RWPE2 (cell line): Measurements from ENCODE around the gene HMGB2.

Experiments used
- ATAC-seq: fragments of 200-7000 bp; cut with Tn5 transposase; 3 replicates; pipeline ENCODE4 v1.9.1; 2021; ENCODE audit warnings: low read depth
- DNase-seq: peaks from one replicate; pipeline ENCODE4 v3.0.0-alpha.2; 2020; ENCODE audit warnings: low spot score
- H3K27ac ChIP-seq: fragments of 450-650 bp; 2 replicates; pipeline ENCODE4 v1.5.1; 2017; ENCODE audit warnings: mild to moderate bottlenecking; ENCODE audit not compliant: poor library complexity, severe bottlenecking
- H3K27me3 ChIP-seq: fragments of 250-450 bp; sonication (Bioruptor Pico); 2 replicates; pipeline ENCODE4 v1.5.1; 2021; ENCODE audit warnings: mild to moderate bottlenecking, moderate library complexity; ENCODE audit not compliant: insufficient read depth, poor library complexity, severe bottlenecking
- H3K36me3 ChIP-seq: fragments of 250-450 bp; sonication (Bioruptor Pico); 2 replicates; pipeline ENCODE4 v1.5.1; 2020; ENCODE audit warnings: low read depth, mild to moderate bottlenecking, moderate library complexity
- H3K4me1 ChIP-seq: fragments of 250-450 bp; sonication (Bioruptor Pico); 2 replicates; pipeline ENCODE4 v1.5.1; 2021; ENCODE audit warnings: mild to moderate bottlenecking, moderate library complexity; ENCODE audit not compliant: insufficient read depth, poor library complexity, severe bottlenecking
- H3K4me3 ChIP-seq: fragments of 250-450 bp; sonication (Bioruptor Pico); 2 replicates; pipeline ENCODE4 v1.5.1; 2021; ENCODE audit warnings: mild to moderate bottlenecking, moderate library complexity; ENCODE audit not compliant: severe bottlenecking
- H3K9me3 ChIP-seq: fragments of 250-450 bp; sonication (Bioruptor Pico); 2 replicates; pipeline ENCODE4 v1.5.1; 2021; ENCODE audit warnings: mild to moderate bottlenecking, moderate library complexity; ENCODE audit not compliant: severe bottlenecking
- TF ChIP-seq, protein P1 (sequence below): fragments of 450-650 bp; IDR thresholded peaks from one replicate; pipeline ENCODE4 v1.5.1; 2017; ENCODE audit warnings: mild to moderate bottlenecking, moderate library complexity; ENCODE audit not compliant: poor library complexity, severe bottlenecking

The HMGB2 gene

DNA sequence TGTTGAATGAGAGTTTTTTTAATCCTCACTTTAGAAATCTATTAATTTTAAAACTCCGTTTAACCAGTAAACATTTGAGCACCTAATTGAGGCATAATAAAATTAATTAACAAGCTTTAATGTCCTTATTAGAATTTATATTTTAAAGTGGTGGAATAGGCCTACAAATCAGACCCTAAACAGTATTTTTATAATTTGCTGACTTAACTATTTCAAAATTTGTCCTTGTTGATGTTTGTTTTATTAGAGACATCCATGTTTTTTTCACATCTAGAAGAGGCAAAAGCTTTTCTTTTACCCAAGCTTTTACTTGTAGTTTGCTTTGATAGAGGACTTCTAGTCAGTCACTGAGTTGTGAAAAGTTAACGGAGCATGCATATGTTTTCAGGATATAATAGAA is 40.4 kb upstream of the HMGB2 start:
- Histone ChIP-seq H3K36me3 (peaks cover 33% of the 10 kb centered on the region), H3K27me3 (no peaks in the 10 kb centered on the region), H3K4me1 (peaks cover 5% of the 10 kb centered on the region), H3K27ac (no peak overlapping the region), H3K9me3 (no peaks in the 10 kb centered on the region), H3K4me3 (no peak overlapping the region)
- no peak for DNase-seq
- TF ChIP-seq, protein P1, sequence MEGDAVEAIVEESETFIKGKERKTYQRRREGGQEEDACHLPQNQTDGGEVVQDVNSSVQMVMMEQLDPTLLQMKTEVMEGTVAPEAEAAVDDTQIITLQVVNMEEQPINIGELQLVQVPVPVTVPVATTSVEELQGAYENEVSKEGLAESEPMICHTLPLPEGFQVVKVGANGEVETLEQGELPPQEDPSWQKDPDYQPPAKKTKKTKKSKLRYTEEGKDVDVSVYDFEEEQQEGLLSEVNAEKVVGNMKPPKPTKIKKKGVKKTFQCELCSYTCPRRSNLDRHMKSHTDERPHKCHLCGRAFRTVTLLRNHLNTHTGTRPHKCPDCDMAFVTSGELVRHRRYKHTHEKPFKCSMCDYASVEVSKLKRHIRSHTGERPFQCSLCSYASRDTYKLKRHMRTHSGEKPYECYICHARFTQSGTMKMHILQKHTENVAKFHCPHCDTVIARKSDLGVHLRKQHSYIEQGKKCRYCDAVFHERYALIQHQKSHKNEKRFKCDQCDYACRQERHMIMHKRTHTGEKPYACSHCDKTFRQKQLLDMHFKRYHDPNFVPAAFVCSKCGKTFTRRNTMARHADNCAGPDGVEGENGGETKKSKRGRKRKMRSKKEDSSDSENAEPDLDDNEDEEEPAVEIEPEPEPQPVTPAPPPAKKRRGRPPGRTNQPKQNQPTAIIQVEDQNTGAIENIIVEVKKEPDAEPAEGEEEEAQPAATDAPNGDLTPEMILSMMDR: no peak
- ATAC-seq: no peak

DNA sequence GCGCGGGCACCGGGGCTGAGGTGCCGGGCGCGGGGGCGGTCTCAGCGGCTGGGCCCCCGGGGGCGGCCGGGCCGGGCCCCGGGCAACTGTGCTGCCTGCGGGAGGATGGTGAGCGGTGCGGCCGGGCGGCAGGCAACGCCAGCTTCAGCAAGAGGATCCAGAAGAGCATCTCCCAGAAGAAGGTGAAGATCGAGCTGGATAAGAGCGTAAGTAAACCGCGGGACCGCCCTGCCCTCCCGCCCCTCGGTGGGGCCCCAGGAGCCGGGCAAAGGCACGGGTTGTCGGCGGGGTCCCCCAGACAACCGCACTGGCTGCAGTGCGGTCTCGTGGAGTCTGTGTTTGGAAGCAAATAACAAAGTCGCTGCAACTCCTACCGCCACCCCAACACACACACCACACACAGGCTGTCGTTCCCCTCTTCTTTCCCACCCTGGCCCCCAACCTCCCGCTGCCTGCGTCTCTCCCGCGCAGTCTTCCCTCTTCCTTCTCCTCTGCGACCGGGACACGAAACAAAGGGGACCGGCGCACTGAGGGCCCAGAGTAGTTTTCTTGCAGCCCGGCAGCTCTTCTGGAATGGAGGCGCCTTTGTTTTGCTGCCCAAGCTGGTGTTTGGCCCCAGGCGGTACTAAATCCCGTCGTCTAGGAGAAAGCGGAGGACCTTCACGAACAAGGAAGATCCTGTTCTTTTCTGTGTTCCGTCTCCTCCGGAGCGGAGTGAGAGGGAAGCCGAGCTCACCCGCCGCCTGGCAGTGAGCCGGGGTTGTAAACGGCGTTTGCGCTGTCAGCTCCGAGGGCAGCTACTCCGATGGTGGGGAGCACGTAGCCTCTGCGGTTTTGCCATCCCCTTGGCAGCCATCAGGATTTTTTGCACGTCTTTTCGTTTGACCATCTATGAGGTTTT is 37.4 kb upstream of the HMGB2 start:
- Histone ChIP-seq H3K27ac (peak overlapping the region; percentile 90), H3K4me3 (peak overlapping the region; percentile 59), H3K9me3 (no peaks in the 10 kb centered on the region), H3K27me3 (no peaks in the 10 kb centered on the region), H3K36me3 (peaks cover 18% of the 10 kb centered on the region), H3K4me1 (peaks cover 16% of the 10 kb centered on the region)
- TF ChIP-seq, protein P1: no peak
- ATAC-seq: peak; percentile 37
- peak; percentile 59 for DNase-seq

DNA sequence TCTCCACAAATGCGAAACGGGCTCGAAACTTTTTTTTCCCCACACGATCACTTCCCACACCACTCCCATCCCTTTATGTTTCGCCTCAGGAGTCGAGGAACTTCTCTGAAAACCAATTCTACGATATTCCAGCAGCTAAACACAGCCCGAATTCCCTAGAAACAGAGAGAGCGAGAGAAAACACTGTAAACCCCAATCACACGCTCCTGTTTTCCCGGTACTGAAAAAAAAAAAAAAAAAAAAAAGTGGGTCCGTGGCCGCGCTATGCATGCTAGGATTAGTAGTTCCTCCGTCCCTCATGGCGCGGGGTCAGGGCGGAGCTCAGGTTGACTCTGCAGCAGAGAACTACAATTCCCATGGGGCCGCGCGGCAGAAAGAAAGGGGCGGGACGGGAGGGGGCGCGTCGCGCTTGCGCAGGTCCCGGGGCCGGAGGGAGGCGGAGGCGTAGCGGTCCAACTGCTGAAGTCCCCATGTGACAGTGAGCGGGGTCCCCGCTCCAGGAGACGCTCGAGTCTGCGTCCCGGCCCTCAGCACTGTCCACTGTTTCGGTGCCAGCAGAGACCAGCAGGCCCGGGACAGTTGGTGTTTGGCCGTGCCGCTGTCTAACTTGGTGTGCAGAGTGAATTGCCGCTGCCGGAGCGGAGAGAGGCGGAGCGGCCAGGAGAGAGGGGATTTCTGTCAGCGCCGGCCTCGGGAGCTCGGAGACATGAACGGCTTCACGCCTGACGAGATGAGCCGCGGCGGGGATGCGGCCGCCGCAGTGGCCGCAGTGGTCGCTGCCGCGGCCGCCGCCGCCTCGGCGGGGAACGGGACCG is 36.5 kb upstream of the HMGB2 start, which contains the start of gene SAP30:
Gene SAP30, plus strand, starts transcription at position 478 of the 815 bp plus-strand sequence. Its CDS starts 229 bp downstream, at position 707.
- H3K4me3 ChIP-seq: peak within 1 kb of the TSS; percentile 59
- no peaks in the 10 kb centered on the region for H3K9me3 ChIP-seq
- peaks cover 16% of the 10 kb centered on the region for H3K4me1 ChIP-seq
- no peaks in the 10 kb centered on the region for H3K27me3 ChIP-seq
- DNase-seq: peak; percentile 98
- TF ChIP-seq, protein P1: no peak
- H3K27ac ChIP-seq: peak within 1 kb of the TSS; percentile 90
- peak; percentile 79 for ATAC-seq
- H3K36me3 ChIP-seq: peaks cover 14% of the 10 kb centered on the region

DNA sequence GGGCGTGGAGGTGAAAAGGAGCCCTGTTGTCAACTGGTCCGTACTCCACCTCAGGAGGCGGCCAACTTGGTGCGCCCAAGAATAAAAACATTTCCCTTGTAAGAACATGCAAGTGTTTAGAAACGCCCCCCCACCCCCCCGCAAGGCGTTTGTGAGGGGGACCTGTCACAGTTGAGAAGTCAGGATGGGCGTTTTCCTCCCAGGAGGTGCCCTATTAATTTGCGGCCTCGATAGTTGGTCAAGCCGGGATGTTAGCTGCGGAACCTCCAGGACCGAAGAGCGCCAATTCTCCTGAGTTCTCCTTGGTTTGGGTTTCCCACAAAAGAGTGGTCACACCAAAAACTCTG is 35.9 kb upstream of the HMGB2 start:
- no peak for DNase-seq
- H3K4me3 ChIP-seq: peak overlapping the region; percentile 59
- H3K36me3 ChIP-seq: peaks cover 9% of the 10 kb centered on the region
- H3K4me1 ChIP-seq: peaks cover 16% of the 10 kb centered on the region
- H3K27me3 ChIP-seq: no peaks in the 10 kb centered on the region
- no peaks in the 10 kb centered on the region for H3K9me3 ChIP-seq
- TF ChIP-seq, protein P1: no peak
- H3K27ac ChIP-seq: peak overlapping the region; percentile 90
- ATAC-seq: no peak
